KMS-11 (cell line): ENCODE data around the gene SSBP2.
A peak's percentile ranks its signal among the peaks of the same experiment; 100 is the strongest.

Source experiments
- H2AFZ ChIP-seq: fragments of 200-600 bp; sonication (generic); 2 replicates; pipeline ENCODE4 v1.6.1; 2016; ENCODE audit warnings: antibody characterized with exemption, mixed run types, low read depth
- H3K27ac ChIP-seq: fragments of 200-600 bp; sonication (generic); 2 replicates; pipeline ENCODE4 v1.6.1; 2016; ENCODE audit warnings: mild to moderate bottlenecking, mixed run types
- H3K27me3 ChIP-seq: fragments of 200-600 bp; sonication (generic); 2 replicates; pipeline ENCODE4 v1.6.1; 2017; ENCODE audit warnings: mild to moderate bottlenecking, low read depth, mixed run types, moderate library complexity; ENCODE audit not compliant: insufficient read depth
- H3K36me3 ChIP-seq: fragments of 200-600 bp; sonication (generic); 2 replicates; pipeline ENCODE4 v1.6.1; 2017; ENCODE audit warnings: mild to moderate bottlenecking, mixed run types; ENCODE audit not compliant: insufficient read depth
- H3K4me1 ChIP-seq: fragments of 200-600 bp; sonication (generic); 2 replicates; pipeline ENCODE4 v1.6.1; 2016; ENCODE audit warnings: mild to moderate bottlenecking, low read depth, mixed run types; ENCODE audit not compliant: poor library complexity, severe bottlenecking
- H3K4me2 ChIP-seq: fragments of 200-600 bp; sonication (generic); 2 replicates; pipeline ENCODE4 v1.7.0; 2016; ENCODE audit warnings: mild to moderate bottlenecking, mixed run types
- H3K4me3 ChIP-seq: fragments of 200-600 bp; sonication (generic); IDR thresholded peaks from 2 replicates; pipeline ENCODE4 v1.6.1; 2017; ENCODE audit warnings: low read depth, low read length, mixed read lengths; ENCODE audit not compliant: insufficient read depth
- H3K79me2 ChIP-seq: fragments of 200-600 bp; sonication (generic); 2 replicates; pipeline ENCODE4 v1.6.1; 2016; ENCODE audit warnings: low read depth, mixed run types; ENCODE audit not compliant: insufficient read depth
- H3K9ac ChIP-seq: fragments of 200-600 bp; sonication (generic); 2 replicates; pipeline ENCODE4 v1.6.1; 2016; ENCODE audit warnings: mild to moderate bottlenecking, mixed run types
- H4K20me1 ChIP-seq: fragments of 200-600 bp; sonication (generic); 2 replicates; pipeline ENCODE4 v1.6.1; 2016; ENCODE audit warnings: mild to moderate bottlenecking, mixed run types; ENCODE audit not compliant: insufficient read depth
- CTCF ChIP-seq: fragments of 200-600 bp; sonication (generic); conservative IDR thresholded peaks from 2 replicates; pipeline ENCODE4 v1.6.1; 2017; ENCODE audit warnings: low read depth, mild to moderate bottlenecking, antibody characterized with exemption, low read length, moderate library complexity, mixed read lengths

The SSBP2 gene

GRCh38 chr5:81638471-81638870 lies 112.4 kb downstream of the SSBP2 start:
- peaks cover 25% of the 10 kb centered on the region; the same call in 1 of the 2 replicates for H3K79me2 ChIP-seq
- H3K36me3 ChIP-seq, result no peaks in the 10 kb centered on the region
- no peak overlapping the region for H3K4me2 ChIP-seq
- no peak for TF ChIP-seq CTCF
- no peak overlapping the region for H3K9ac ChIP-seq
- peaks cover 54% of the 10 kb centered on the region for H3K4me1 ChIP-seq
- H3K27ac ChIP-seq, result no peak overlapping the region
- no peaks in the 10 kb centered on the region for H3K27me3 ChIP-seq
- no peak overlapping the region for H2AFZ ChIP-seq
- no peaks in the 10 kb centered on the region for H4K20me1 ChIP-seq
- H3K4me3 ChIP-seq, result no peak overlapping the region

- peak overlapping the region; percentile 85; the same call in 1 of the 2 replicates for H3K27ac ChIP-seq
- no peak overlapping the region for H2AFZ ChIP-seq
- no peaks in the 10 kb centered on the region for H3K36me3 ChIP-seq
- no peaks in the 10 kb centered on the region for H4K20me1 ChIP-seq
- no peak overlapping the region for H3K9ac ChIP-seq
- no peak for TF ChIP-seq CTCF
- H3K4me1 ChIP-seq, result peaks cover 86% of the 10 kb centered on the region
- H3K79me2 ChIP-seq, result peaks cover 42% of the 10 kb centered on the region
- no peaks in the 10 kb centered on the region for H3K27me3 ChIP-seq
- H3K4me2 ChIP-seq, result peak overlapping the region; percentile 75; the same call in 1 of the 2 replicates
- H3K4me3 ChIP-seq, result no peak overlapping the region
These were observed 117.0 kb downstream of the SSBP2 start for GRCh38 chr5:81633891-81634290.

- no peaks in the 10 kb centered on the region for H4K20me1 ChIP-seq
- peaks cover 89% of the 10 kb centered on the region for H3K4me1 ChIP-seq
- peak overlapping the region; percentile 85; the same call in 1 of the 2 replicates for H3K27ac ChIP-seq
- peak overlapping the region; percentile 75; the same call in 1 of the 2 replicates for H3K4me2 ChIP-seq
- H3K9ac ChIP-seq, result no peak overlapping the region
- no peak overlapping the region for H2AFZ ChIP-seq
- H3K79me2 ChIP-seq, result peaks cover 44% of the 10 kb centered on the region
- H3K4me3 ChIP-seq, result no peak overlapping the region
- TF ChIP-seq CTCF, result no peak
- no peaks in the 10 kb centered on the region for H3K27me3 ChIP-seq
- H3K36me3 ChIP-seq, result no peaks in the 10 kb centered on the region
These were observed 117.4 kb downstream of the SSBP2 start for GRCh38 chr5:81633471-81633870.

GRCh38 chr5:81632679-81633078 lies 118.2 kb downstream of the SSBP2 start:
- no peak for TF ChIP-seq CTCF
- no peaks in the 10 kb centered on the region for H3K36me3 ChIP-seq
- H3K27me3 ChIP-seq, result no peaks in the 10 kb centered on the region
- no peak overlapping the region for H3K4me3 ChIP-seq
- no peaks in the 10 kb centered on the region for H4K20me1 ChIP-seq
- no peak overlapping the region for H2AFZ ChIP-seq
- H3K9ac ChIP-seq, result no peak overlapping the region; the same call in 1 of the 2 replicates
- peak overlapping the region; percentile 75 for H3K4me2 ChIP-seq
- H3K27ac ChIP-seq, result peak overlapping the region; percentile 85
- H3K4me1 ChIP-seq, result peaks cover 97% of the 10 kb centered on the region
- peaks cover 44% of the 10 kb centered on the region for H3K79me2 ChIP-seq
